Caco-2 (cell line): ENCODE data around the gene ASAP2. TPM values are rescaled to one million over a fixed set of nuclear protein-coding genes. Genes with fewer than 3 reads are reported as not detected.
A peak's percentile ranks its signal among the peaks of the same experiment; 100 is the strongest.

ENCODE experiments used
- BruUV-seq: library from RNA; stranded (reverse); fragments of 400-500 nt; replicated peaks from 2 replicates; lab custom pipeline; 2021; lab: Mats Ljungman, UMichigan
- CTCF ChIA-PET: fragments of 300-600 bp; sonication (Branson Sonifier 250); formaldehyde crosslinking; loops from one replicate; lab custom pipeline; 2022; ENCODE audit warnings: antibody characterized with exemption; lab: Charles Lee
- POLR2A ChIA-PET: fragments of 300-600 bp; sonication (Branson Sonifier 250); formaldehyde crosslinking; loops from one replicate; lab custom pipeline; 2022; ENCODE audit warnings: antibody characterized with exemption; lab: Charles Lee
- DNase-seq, 2 experiments: peaks; one replicate each; pipeline versions ENCODE4 v3.0.0 to v3.0.0-alpha.2; 2020 to 2022
- H3K27me3 ChIP-seq: replicated peaks from 2 replicates; pipeline ENCODE4 v1.6.0; 2011; ENCODE audit warnings: low read length; ENCODE audit not compliant: control insufficient read depth, insufficient read depth
- H3K36me3 ChIP-seq: 2 replicates; pipeline ENCODE4 v1.5.1; 2011; ENCODE audit warnings: low read length; ENCODE audit not compliant: control insufficient read depth, insufficient read depth
- H3K4me1 ChIP-seq: fragments of 250-450 bp; sonication (Bioruptor Pico); 2 replicates; pipeline ENCODE4 v1.5.1; 2020; ENCODE audit warnings: mild to moderate bottlenecking
- H3K4me3 ChIP-seq: 2 replicates; pipeline ENCODE4 v1.5.1; 2011; ENCODE audit warnings: low read depth, mild to moderate bottlenecking, control low read depth, low read length
- H3K9me3 ChIP-seq: fragments of 250-450 bp; sonication (Bioruptor Pico); 2 replicates; pipeline ENCODE4 v1.5.1; 2020; ENCODE audit warnings: mild to moderate bottlenecking, moderate library complexity
- H3K27ac Mint-ChIP-seq: one replicate; pipeline ENCODE4 v1.8.0; 2022; ENCODE audit warnings: mixed read lengths; ENCODE audit not compliant: unreplicated experiment
- H3K27me3 Mint-ChIP-seq: one replicate; pipeline ENCODE4 v1.8.0; 2022; ENCODE audit warnings: mixed read lengths; ENCODE audit not compliant: insufficient read depth, unreplicated experiment
- H3K36me3 Mint-ChIP-seq: one replicate; pipeline ENCODE4 v1.8.0; 2022; ENCODE audit warnings: mild to moderate bottlenecking, mixed read lengths; ENCODE audit not compliant: insufficient read depth, unreplicated experiment
- H3K4me1 Mint-ChIP-seq: one replicate; pipeline ENCODE4 v1.8.0; 2022; ENCODE audit warnings: low read depth, mixed read lengths; ENCODE audit not compliant: unreplicated experiment
- H3K4me3 Mint-ChIP-seq: one replicate; pipeline ENCODE4 v1.8.0; 2022; ENCODE audit warnings: mild to moderate bottlenecking, moderate library complexity, mixed read lengths; ENCODE audit not compliant: unreplicated experiment
- H3K9me3 Mint-ChIP-seq: one replicate; pipeline ENCODE4 v1.8.0; 2022; ENCODE audit warnings: mixed read lengths; ENCODE audit not compliant: unreplicated experiment
- CTCF ChIP-seq, 2 experiments: fragments of 200-600 bp in 1 of 2; IDR thresholded peaks; 1 replicate in 1 of 2; 2 replicates in 1 of 2; pipeline versions ENCODE4 v1.5.1 to v1.8.0; 2011 to 2022; ENCODE audit warnings: antibody characterized with exemption in 1 of 2, control low read depth in 1 of 2, inconsistent platforms in 1 of 2, low read depth in 1 of 2, low read length in 1 of 2, mild to moderate bottlenecking in 1 of 2, moderate library complexity in 1 of 2; ENCODE audit not compliant: insufficient read depth in 1 of 2, severe bottlenecking in 1 of 2, unreplicated experiment in 1 of 2
- intact Hi-C: fragments of 100-400 bp; cut with micrococcal nuclease; formaldehyde crosslinking; loops from one replicate; pipeline ENCODE4 v1.10.0; 2022; ENCODE audit not compliant: unreplicated experiment
- total RNA-seq: library from RNA; stranded (reverse); gene quantifications from 2 replicates; pipeline ENCODE4 v1.2.3, GENCODE V29; 2022

ASAP2 gene
- total RNA-seq, 1 experiment from 2014 or later = 25.6 TPM

GRCh38 chr2:9234680-9235146 lies 28.1 kb downstream of the ASAP2 start:
- Mint-ChIP-seq H3K4me1 (peaks cover 35% of the 10 kb centered on the region), H3K27me3 (no peaks in the 10 kb centered on the region), H3K9me3 (no peaks in the 10 kb centered on the region), H3K27ac (peak overlapping the region; percentile 90), H3K36me3 (peaks cover 12% of the 10 kb centered on the region), H3K4me3 (peak overlapping the region; percentile 38)
- no peak for TF ChIP-seq CTCF (IDR thresholded peaks at IDR 0.05; ENCODE audit: insufficient read depth in 1 of 2, low read depth in 1 of 2, low read length in 1 of 2, severe bottlenecking in 1 of 2, unreplicated experiment in 1 of 2)
- Histone ChIP-seq H3K4me1 (peaks cover 38% of the 10 kb centered on the region), H3K4me3 (no peak overlapping the region), H3K9me3 (no peaks in the 10 kb centered on the region), H3K36me3 (no peaks in the 10 kb centered on the region), H3K27me3 (no peaks in the 10 kb centered on the region)
- intact Hi-C loops = loop anchor here (1.0 kb wide), 1 partner anchor 56 kb away; no protein-coding TSS in a partner anchor
- ChIA-PET CTCF (interaction anchor here (0.5 to 1.1 kb wide), 2 partner anchors 26 to 1404 kb away, joined by 3 read pairs; no protein-coding TSS in a partner anchor), POLR2A (no interaction called here)
- peak; percentile 47 to 74 for DNase-seq
- BruUV-seq = no TSS peak

GRCh38 chr2:9235147-9236044 lies 28.8 kb downstream of the ASAP2 start:
- POLR2A ChIA-PET = no interaction called here
- Histone ChIP-seq H3K9me3 (no peaks in the 10 kb centered on the region), H3K36me3 (no peaks in the 10 kb centered on the region), H3K27me3 (no peaks in the 10 kb centered on the region), H3K4me1 (peaks cover 38% of the 10 kb centered on the region), H3K4me3 (no peak overlapping the region)
- peaks cover 35% of the 10 kb centered on the region for H3K4me1 Mint-ChIP-seq
- H3K36me3 Mint-ChIP-seq = peaks cover 12% of the 10 kb centered on the region
- CTCF ChIA-PET = interaction anchor here (0.5 to 1.1 kb wide), 2 partner anchors 27 to 1403 kb away, joined by 3 read pairs; no protein-coding TSS in a partner anchor
- no peak for TF ChIP-seq CTCF (IDR thresholded peaks at IDR 0.05; ENCODE audit: insufficient read depth in 1 of 2, low read depth in 1 of 2, low read length in 1 of 2, severe bottlenecking in 1 of 2, unreplicated experiment in 1 of 2)
- H3K27ac Mint-ChIP-seq = peak overlapping the region; percentile 90
- peak overlapping the region; percentile 38 for H3K4me3 Mint-ChIP-seq
- no peak for DNase-seq
- intact Hi-C loops = no loop called here
- no peaks in the 10 kb centered on the region for H3K27me3 Mint-ChIP-seq
- H3K9me3 Mint-ChIP-seq = no peaks in the 10 kb centered on the region
- BruUV-seq = no TSS peak

GRCh38 chr2:9236045-9236344 lies 29.4 kb downstream of the ASAP2 start:
- DNase-seq = no peak
- H3K4me1 Mint-ChIP-seq = peaks cover 35% of the 10 kb centered on the region
- H3K36me3 Mint-ChIP-seq = peaks cover 12% of the 10 kb centered on the region
- H3K36me3 ChIP-seq = no peaks in the 10 kb centered on the region
- ChIA-PET POLR2A (no interaction called here), CTCF (interaction anchor here (1.1 kb wide), 1 partner anchor 28 kb away, joined by 3 read pairs; no protein-coding TSS in a partner anchor)
- no peaks in the 10 kb centered on the region for H3K27me3 Mint-ChIP-seq
- no peaks in the 10 kb centered on the region for H3K9me3 Mint-ChIP-seq
- H3K9me3 ChIP-seq = no peaks in the 10 kb centered on the region
- no TSS peak for BruUV-seq
- no peaks in the 10 kb centered on the region for H3K27me3 ChIP-seq
- no peak for TF ChIP-seq CTCF (IDR thresholded peaks at IDR 0.05; ENCODE audit: insufficient read depth in 1 of 2, low read depth in 1 of 2, low read length in 1 of 2, severe bottlenecking in 1 of 2, unreplicated experiment in 1 of 2)
- H3K4me1 ChIP-seq = peaks cover 38% of the 10 kb centered on the region
- H3K4me3 ChIP-seq = no peak overlapping the region
- intact Hi-C loops = no loop called here
- no peak overlapping the region for H3K4me3 Mint-ChIP-seq
- H3K27ac Mint-ChIP-seq = peak overlapping the region; percentile 90
